ENCODE results near the gene ABCA2.

ABCA2 gene

GRCh38 chr9:136978865-136979544 lies 49.0 kb downstream of the ABCA2 start:
- DNase-seq (ENCODE audit: low read depth) = no peak

- DNase-seq (ENCODE audit: low read depth) = peak; percentile 55
Measured at GRCh38 chr9:136978073-136978864, 49.8 kb downstream of the ABCA2 start.

- DNase-seq (ENCODE audit: low read depth) = no peak
Measured at GRCh38 chr9:136977649-136978072, 50.4 kb downstream of the ABCA2 start.

- no peak for DNase-seq (ENCODE audit: low read depth)
Measured at GRCh38 chr9:136977223-136977622, 50.8 kb downstream of the ABCA2 start, which contains the start of gene PTGDS. TSS of gene PTGDS (plus strand) at chr9:136977504. CDS start at chr9:136977579, 75 bp downstream.

- no peak for DNase-seq (ENCODE audit: low read depth)
Measured at GRCh38 chr9:136975644-136976043, 52.4 kb downstream of the ABCA2 start.

- DNase-seq (ENCODE audit: low read depth) = no peak
Measured at GRCh38 chr9:136974817-136975535, 53.1 kb downstream of the ABCA2 start.

- no peak for DNase-seq (ENCODE audit: low read depth)
Measured at GRCh38 chr9:136973618-136974617, 54.1 kb downstream of the ABCA2 start.

GRCh38 chr9:136972743-136973142 lies 55.3 kb downstream of the ABCA2 start:
- DNase-seq (ENCODE audit: low read depth) = no peak

GRCh38 chr9:136972335-136972734 lies 55.7 kb downstream of the ABCA2 start:
- no peak for DNase-seq (ENCODE audit: low read depth)

GRCh38 chr9:136971746-136972145 lies 56.3 kb downstream of the ABCA2 start:
- DNase-seq (ENCODE audit: low read depth) = no peak

- no peak for DNase-seq (ENCODE audit: low read depth)
Measured at GRCh38 chr9:136970361-136970760, 57.7 kb downstream of the ABCA2 start.

- DNase-seq (ENCODE audit: low read depth) = no peak
Measured at GRCh38 chr9:136969774-136970173, 58.3 kb downstream of the ABCA2 start.

- no peak for DNase-seq (ENCODE audit: low read depth)
Measured at GRCh38 chr9:136969150-136969549, 58.9 kb downstream of the ABCA2 start.

GRCh38 chr9:136968333-136969127 lies 59.5 kb downstream of the ABCA2 start:
- DNase-seq (ENCODE audit: low read depth) = no peak

GRCh38 chr9:136965771-136966484 lies 62.1 kb downstream of the ABCA2 start:
- no peak for DNase-seq (ENCODE audit: low read depth)

GRCh38 chr9:136964833-136965422 lies 63.1 kb downstream of the ABCA2 start:
- DNase-seq (ENCODE audit: low read depth) = no peak

GRCh38 chr9:136964171-136964689 lies 63.8 kb downstream of the ABCA2 start:
- no peak for DNase-seq (ENCODE audit: low read depth)

GRCh38 chr9:136963751-136964150 lies 64.3 kb downstream of the ABCA2 start:
- DNase-seq (ENCODE audit: low read depth) = no peak

GRCh38 chr9:136963341-136963740 lies 64.7 kb downstream of the ABCA2 start:
- DNase-seq (ENCODE audit: low read depth) = no peak
